GM18508 (cell line): ENCODE results near the gene ACTN4.
"Not testable (repeated sequence)": the region's sequence is repeated elsewhere in the genome, so short reads cannot be mapped to it uniquely, and the experiment has no call there.

Source experiments
- ATAC-seq: cut with Tn5 transposase; IDR thresholded peaks from one replicate; pipeline ENCODE4 v1.9.1; 2021; ENCODE audit warnings: moderate number of reproducible peaks; ENCODE audit not compliant: insufficient read depth, unreplicated experiment

Gene ACTN4

DNA sequence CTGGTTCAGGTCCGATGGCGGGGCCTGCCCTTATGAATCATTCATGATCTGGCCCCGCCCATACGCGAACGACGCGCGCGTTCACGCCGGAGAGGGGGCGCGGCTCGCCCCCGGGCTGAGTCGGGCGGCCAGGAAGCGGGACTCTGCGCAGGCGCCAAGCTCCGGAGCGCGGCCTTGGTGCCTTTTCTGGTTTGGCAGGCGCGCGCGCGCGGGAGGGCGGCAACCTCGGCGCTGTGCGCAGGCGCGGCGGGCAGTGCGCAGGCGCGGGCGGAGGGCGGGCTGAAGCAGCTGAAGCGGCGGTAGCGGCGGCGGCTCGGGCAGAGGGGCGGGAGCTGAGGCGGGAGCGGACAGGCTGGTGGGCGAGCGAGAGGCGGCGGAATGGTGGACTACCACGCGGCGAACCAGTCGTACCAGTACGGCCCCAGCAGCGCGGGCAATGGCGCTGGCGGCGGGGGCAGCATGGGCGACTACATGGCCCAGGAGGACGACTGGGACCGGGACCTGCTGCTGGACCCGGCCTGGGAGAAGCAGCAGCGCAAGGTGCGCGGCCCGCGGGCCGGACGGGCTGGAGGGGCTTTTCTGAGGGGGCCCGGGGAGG is at the start of gene ACTN4:
TSS of gene ACTN4 (plus strand) at position 282 of the 598 bp plus-strand sequence. CDS start at position 379, 97 bp downstream.
- ATAC-seq: peak; percentile 44

DNA sequence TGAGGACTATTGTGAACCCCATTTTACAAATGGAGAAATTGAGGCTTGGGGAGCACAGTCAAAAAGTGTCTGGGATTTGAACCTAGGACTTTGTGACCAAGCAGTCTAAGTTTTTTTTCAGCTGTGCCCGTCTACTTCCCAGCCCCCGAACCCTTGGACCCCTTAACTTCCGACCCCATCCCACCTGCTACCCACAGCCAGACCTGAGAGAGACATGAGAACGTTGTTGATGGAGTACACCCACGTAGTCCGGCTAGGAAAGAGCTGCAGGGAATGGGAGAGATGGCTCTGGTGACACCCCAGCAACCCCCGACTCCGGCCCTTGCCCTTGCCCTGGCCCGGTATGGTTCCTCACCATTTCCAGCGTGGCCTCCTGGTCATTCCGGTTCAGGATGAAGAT is 47.7 kb upstream of the ACTN4 start:
- ATAC-seq: no peak

DNA sequence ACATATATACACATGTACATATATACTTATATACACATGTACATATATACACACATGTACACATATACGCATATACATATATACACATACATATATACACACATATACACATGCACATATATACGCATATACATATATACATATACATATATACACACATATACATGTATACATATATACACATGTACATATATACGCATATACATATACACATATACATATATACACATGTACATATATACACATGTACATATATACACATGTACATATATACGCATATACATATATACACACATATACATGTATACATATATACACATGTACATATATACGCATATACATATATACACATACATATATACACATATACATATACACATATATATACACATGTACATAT is 44.6 kb upstream of the ACTN4 start:
- ATAC-seq: not testable (repeated sequence)

DNA sequence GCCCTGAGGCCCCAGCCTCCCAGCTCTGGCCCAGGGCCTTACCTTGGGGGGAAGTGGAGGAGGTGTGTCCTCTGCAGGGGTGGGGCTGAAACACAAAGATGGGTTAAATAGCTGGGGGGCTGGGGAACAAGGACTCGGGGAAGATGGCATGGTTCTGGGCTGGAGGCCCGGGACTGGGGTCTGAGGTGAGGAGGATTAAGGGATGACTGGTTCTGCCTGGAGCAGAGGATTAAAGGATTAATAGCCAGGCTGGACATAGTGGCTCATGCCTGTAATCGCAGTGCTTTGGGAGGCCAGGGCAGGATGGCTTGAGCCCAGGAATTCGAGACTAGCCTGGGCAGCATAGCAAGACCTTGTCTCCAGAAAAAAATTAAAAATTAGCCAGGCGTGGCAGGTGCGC is 41.3 kb upstream of the ACTN4 start:
- ATAC-seq: no peak

DNA sequence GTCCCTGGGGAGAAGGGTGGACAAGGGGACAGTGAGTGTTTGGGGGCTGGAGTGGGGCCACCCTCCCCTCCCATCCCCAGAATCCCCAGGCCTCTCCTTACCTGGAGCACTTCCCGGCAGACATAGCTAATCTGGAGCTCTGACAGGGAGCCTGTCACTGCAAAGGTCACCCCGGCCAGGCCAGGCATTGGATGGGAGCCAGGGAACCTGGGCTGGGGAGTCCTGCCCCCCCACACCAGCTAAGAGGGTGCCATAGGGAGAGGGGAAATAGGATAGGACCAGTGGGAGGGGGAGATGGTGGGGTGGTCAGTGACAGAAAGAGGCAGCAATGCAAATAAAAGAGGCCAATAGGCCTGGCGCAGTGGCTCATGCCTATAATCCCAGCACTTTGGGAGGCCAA is 33.2 kb upstream of the ACTN4 start:
- ATAC-seq: no peak

DNA sequence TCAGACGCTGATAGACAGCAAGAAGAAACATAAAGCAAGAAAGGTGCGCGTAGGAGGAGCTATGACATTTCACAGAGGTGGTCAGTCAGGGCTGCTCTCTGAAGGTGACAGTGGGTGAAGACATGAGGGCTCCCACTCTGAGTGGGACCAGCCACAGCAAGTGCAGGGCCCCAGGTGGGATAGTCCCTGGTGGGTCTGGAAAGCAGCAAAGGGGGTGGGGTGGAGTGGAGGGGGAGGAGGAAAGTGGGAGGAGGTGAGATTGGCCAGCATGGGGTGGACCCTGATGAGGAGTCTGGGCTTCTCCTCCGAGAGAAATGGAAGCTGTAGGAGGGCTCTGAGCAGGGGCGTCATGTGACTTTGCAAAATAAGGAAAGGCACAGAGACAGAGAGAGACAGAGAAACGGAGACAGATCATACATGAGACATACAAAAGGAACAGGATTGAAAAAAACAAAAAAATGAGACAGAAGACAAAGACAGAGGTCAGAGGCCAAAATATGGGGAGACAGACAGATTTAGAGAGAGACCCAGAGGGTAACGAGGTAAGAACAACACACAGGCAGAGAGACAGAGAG is 32.4 kb upstream of the ACTN4 start:
- no peak for ATAC-seq

DNA sequence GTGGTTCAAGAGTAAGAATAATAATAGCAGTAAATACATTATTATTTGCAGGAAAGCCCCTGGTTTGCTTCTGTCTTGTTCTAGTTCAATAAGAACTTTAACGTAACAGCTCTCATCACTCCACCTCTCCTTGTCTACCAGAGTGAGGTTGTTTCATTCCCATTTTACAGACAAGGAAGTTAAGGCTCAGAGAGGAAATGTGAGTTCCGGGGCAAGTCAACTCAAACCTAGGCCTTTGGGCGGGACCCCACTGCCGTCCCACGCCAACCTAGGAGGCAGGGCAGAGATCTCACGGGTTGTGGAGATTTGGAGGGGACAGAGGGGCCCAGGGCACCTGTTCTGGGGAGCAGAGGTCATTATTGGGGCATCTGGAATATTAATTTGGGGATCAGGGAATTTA is 31.2 kb upstream of the ACTN4 start:
- no peak for ATAC-seq

DNA sequence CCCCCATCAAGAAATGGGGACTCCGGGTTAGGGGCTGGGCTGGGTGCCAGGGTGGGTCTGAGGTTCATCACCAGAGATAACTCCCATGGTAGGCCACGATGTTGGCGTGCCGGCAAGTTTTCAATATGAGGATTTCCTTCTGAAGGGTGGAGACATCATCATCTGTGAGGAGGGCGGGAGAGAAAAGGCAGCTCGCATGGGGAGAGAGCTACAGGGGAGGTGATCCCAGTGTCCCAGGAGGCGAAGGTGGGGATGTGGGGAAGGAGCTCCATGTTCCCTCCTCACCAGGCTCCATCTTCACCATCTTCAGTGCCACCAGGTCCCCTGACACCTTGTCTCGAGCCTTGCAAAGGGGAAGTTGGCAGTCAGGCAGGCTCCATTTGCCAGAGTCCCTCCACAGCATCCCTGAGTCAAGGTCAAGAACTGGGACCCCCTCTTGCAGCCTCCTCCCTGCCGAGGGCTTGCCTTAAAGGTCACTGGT is 30.1 kb upstream of the ACTN4 start:
- no peak for ATAC-seq

DNA sequence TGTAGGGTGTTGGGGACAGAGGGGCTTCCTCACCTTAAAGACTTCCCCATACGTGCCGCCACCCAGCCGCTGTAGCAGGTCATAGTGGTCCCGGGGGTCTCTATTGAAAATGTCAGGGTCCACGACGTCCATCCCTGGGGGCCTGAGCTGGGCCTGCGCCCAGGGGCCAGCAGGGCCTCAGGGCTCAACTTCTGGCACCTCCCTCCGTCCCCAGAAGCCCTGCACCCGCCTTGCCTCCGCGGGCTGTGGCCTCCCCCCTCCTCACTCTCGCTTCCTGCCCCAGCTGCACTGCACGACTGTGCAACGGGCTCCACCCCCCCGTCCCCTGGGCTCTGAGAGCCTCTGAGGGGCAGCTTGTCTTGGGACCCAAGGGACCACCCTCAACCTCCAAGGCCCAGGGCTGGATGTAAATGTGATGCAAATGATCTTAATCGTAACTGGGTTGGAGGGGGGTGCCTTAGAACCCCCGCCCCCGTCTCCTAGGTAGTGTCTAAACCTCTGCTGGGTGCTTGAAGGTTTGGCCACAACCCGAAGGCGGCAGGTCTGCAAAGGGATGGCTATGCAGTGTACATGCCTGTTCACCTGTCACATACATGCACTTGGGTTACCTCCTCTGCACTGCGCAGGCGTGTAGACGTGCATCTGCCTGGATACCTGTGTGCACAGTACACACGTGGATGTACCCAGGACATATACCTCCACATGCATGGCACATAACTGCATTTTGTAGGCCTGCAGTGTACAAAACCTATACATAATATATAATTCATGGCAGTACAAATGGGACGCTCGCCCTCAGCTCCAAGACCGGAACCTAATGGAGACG is 29.5 kb upstream of the ACTN4 start, which contains the start of gene MAP4K1:
TSS of gene MAP4K1 (minus strand) at position 190 of the 826 bp plus-strand sequence. CDS start at position 132, 58 bp downstream.
- no peak for ATAC-seq

DNA sequence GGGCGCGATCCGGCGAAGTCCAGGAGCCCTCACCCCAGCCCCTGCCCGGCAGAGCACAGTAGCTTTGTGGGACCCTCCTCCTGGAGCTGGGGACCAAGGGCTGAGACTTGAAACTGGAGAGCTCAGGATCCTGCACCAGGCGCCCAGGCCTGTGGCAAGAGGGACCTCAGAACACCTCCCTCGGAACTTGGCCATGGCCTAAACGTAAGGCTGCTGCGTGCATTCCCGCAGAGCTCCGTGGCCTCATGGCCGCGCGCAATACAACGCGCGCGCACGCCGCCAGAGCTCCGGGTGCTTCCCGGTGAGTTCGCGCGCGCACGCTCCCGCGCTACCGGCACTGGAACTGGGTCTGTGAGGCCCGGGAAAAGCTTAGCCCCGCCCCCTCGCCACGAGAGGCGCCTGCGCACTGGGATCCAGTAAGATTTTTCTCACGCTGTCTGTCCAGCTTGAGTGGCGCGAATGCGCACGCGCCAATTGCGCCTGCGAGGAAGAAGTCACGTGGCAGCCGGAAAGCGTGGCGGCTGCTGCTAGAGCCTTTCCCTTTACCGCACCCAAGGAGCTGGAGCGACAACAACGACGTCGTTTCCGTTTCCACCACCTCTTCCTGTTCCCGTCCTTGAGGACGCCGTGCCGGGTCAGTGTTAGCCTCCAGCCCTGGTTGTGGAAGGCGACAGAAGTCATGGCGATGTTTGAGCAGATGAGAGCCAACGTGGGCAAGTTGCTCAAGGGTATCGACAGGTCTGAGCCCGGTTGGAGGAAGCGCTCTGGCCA is 28.7 kb upstream of the ACTN4 start, which contains the start of gene EIF3K:
TSS of gene EIF3K (plus strand) at position 599 of the 771 bp plus-strand sequence. CDS start at position 680, 81 bp downstream.
- peak; percentile 30 for ATAC-seq

DNA sequence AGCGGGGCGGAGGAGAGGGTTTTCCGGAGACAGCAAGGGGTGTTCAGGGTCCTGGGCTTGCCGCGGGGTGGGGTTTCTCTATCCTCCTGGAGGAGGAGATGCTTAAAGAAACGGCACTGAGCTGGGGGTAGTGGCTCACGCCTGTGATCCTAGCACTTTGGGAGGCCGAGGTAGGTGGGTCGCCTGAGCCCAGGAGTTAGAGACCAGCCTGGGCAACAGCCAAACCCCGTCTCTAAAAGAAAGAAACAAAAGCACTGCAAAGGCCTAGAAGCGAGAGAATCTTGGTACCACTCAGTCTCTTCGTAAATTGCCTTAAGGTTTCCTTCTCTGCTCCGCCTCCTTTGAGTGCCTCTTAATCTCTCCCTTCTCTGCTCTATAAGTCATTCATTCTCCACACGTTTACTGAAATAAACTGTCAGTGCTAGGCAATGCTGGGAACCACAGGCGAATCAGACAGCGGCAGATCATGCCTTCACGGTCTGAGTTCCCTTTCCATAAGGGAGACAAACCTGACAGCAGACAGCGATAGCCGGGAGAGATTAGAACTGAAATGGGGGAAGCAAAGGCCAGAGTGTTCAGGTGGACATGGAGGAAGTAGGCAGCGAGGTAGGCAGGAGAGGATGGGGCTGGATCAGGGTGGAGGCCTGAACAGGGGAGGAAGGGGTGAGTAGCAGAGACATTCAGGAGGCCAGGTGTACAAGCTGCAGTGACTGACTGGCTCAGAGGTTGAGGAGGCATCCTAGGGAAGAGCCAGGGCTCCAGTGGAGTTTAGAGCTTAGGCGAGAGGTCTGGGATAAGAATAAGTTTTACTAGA is 27.9 kb upstream of the ACTN4 start:
- no peak for ATAC-seq

DNA sequence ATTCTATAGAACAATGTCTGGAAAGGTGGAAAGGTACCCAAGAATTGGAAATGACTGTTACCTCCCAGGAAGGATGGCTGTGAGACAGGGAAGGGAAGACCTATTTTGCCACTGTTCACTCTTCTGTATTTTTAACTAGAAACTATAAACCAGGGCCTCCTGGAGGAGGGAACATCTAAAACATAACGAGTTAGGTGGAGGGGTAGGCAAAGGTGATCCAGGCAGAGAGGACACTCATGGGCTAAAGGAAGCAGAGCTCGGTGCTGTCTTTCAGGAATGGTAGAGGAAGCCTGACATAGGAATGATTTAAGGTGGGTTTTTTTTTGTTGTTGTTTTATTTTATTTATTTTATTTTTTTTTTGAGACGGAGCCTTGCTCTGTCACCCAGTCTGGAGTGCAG is 22.6 kb upstream of the ACTN4 start:
- no peak for ATAC-seq

DNA sequence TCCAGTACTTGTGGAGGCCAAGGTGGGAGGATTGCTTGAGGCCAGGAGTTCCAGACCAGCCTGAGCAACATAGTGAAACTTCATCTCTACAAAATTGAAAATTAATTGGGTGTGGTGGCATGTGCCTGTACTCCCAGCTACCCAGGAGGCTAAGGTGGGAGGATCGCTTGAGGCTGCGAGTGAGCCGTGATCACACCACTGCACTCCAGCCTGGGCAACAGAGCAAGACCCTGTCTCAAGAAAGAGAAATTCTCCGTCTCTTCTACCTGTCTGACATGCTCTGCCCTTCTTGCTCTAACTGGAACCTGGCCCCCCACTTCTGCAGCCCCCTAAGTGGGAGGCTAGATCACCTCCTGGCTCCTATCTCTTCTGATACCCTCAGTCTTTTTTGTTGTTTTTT is 21.0 kb upstream of the ACTN4 start:
- no peak for ATAC-seq

DNA sequence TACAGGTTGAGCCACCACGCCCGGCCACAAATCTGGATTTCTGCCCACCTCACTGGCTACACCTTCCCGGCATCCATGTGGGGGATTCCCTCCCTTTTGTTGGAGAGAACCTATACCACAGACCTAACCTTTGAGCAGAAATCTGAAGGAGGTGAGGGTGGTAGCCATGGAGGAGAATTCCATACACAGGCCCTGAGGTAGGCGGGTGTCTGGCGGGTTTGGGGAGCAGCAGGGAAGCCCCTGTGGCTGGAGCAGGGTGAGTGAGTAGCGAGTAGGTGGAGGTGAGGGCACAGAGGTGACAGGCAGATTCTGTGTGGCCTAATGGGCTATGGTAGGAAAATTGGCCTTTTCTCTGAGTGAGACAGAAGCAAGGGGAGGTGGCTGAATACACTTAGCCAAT is 17.9 kb upstream of the ACTN4 start:
- ATAC-seq: no peak

DNA sequence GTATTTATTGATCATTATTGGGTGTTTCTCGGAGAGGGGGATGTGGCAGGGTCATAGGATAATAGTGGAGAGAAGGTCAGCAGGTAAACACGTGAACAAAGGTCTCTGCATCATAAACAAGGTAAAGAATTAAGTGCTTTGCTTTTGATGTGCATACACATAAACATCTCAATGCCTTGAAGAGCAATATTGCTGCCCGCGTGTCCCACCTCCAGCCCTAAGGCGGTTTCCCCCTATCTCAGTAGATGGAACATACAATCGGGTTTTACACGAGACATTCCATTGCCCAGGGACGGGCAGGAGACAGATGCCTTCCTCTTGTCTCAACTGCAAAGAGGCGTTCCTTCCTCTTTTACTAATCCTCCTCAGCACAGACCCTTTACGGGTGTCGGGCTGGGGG is 16.1 kb upstream of the ACTN4 start:
- not testable (repeated sequence) for ATAC-seq

DNA sequence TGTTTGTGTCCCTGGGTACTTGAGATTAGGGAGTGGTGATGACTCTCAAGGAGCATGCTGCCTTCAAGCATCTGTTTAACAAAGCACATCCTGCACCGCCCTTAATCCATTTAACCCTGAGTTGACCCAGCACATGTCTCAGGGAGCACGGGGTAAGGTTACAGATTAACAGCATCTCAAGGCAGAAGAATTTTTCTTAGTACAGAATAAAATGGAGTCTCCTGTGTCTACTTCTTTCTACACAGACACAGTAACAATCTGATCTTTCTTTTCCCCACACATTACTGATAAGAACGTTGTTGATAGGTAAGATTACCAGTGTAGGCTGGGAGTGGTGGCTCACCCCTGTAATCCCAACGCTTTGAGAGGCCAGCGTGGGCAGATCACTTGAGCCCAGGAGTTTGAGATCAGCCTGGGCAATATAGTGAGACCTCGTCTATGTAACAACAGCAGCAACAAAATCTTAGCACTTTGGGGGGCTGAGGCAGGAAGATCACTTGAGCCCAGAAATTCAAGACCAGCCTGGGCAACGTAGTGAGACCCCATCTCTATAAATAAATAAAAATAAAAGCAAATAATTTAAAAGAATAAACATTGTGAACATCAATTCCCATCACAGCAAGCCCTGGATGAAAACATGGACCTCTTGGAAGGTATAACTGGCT is 15.5 kb upstream of the ACTN4 start:
- not testable (repeated sequence) for ATAC-seq

DNA sequence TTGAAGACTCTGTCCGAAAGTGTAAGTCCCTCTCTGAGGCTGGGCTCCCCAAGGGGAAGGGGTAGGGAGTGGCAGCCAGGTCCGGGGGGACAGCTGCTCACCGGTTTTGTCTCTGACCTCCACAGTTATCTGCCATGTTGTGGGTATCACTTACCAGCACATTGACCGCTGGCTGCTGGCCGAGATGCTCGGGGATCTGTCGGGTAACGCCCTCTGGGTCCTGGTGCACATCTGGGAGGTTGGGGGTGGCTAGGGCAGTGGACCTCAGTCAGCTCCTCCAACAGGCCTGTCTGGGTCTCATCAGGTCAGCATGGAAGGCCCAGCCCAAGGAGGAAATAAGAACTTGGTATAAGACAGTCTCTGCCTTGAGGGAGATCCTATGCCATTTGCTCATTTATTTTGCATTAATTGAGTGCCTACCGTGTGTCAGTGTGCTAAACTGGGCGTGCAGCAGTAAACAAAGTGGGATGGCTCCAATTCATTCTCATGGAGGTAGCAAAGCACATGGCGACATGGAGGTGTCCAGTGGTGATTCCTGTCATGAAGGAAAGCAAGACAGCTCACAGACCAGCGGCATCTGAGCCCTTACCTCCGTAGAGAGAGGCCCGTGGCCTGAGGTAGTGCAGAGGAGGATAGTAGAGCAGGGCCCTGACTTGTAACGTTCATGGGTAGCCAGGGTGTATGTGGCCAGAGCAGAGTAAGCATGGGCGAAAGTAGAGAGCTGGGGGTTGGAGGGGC is 14.8 kb upstream of the ACTN4 start:
- ATAC-seq: no peak

DNA sequence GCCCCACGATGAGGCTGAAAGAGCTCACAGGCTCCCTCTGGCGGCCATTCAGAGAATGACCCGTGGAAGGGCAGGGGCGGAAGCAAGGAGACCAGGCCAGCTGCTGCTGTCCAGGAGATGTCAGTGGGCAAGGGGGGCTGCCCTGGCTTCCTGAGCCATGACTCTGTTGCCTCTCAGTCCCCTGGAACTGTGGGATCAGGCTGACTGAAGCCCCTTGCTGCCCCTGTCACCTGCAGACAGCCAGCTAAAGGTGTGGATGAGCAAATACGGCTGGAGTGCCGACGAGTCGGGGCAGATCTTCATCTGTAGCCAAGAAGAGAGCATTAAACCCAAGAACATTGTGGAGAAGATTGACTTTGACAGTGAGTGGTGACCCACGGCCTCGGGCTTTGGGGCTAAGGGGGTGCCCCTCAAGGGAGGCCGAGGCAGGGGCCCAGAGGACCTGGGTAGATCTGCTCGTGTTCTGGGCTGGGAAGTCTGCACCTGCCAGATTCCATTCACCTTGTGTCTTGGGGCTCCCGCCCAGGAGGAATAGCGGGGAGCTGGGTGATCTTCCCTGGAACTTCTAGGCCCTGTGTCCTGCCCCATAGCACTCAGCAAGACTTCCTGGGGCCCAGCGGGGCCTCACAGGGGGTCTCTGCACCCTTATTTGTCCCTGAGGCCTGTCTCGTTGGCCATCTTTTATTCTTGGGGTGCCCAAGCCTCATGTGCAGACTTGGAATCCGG is 12.5 kb upstream of the ACTN4 start:
- no peak for ATAC-seq
